Measurements from ENCODE around the gene STYXL2. TPM values are rescaled to one million over a fixed set of nuclear protein-coding genes. Genes with fewer than 3 reads are reported as not detected.

STYXL2 gene
- total RNA-seq, 1 donor from 2014 or later: 0.07 TPM

- no peak overlapping the region for H3K4me3 Mint-ChIP-seq
- peaks cover 4% of the 10 kb centered on the region for H3K4me1 Mint-ChIP-seq
- peaks cover 8% of the 10 kb centered on the region for H3K27me3 Mint-ChIP-seq (ENCODE audit: low read depth)
- H3K9me3 Mint-ChIP-seq: no peaks in the 10 kb centered on the region
- no peaks in the 10 kb centered on the region for H3K36me3 Mint-ChIP-seq (ENCODE audit: low read depth)
- no peak for DNase-seq (ENCODE audit: low read depth, low spot score)
- no peak overlapping the region for H3K27ac Mint-ChIP-seq (ENCODE audit: unreplicated experiment)
- TF ChIP-seq, protein P1, sequence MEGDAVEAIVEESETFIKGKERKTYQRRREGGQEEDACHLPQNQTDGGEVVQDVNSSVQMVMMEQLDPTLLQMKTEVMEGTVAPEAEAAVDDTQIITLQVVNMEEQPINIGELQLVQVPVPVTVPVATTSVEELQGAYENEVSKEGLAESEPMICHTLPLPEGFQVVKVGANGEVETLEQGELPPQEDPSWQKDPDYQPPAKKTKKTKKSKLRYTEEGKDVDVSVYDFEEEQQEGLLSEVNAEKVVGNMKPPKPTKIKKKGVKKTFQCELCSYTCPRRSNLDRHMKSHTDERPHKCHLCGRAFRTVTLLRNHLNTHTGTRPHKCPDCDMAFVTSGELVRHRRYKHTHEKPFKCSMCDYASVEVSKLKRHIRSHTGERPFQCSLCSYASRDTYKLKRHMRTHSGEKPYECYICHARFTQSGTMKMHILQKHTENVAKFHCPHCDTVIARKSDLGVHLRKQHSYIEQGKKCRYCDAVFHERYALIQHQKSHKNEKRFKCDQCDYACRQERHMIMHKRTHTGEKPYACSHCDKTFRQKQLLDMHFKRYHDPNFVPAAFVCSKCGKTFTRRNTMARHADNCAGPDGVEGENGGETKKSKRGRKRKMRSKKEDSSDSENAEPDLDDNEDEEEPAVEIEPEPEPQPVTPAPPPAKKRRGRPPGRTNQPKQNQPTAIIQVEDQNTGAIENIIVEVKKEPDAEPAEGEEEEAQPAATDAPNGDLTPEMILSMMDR (conservative IDR thresholded peaks at IDR 0.05): no peak
Observed at GRCh38 chr1:167081594-167082156, 12.2 kb upstream of the STYXL2 start.

DNA sequence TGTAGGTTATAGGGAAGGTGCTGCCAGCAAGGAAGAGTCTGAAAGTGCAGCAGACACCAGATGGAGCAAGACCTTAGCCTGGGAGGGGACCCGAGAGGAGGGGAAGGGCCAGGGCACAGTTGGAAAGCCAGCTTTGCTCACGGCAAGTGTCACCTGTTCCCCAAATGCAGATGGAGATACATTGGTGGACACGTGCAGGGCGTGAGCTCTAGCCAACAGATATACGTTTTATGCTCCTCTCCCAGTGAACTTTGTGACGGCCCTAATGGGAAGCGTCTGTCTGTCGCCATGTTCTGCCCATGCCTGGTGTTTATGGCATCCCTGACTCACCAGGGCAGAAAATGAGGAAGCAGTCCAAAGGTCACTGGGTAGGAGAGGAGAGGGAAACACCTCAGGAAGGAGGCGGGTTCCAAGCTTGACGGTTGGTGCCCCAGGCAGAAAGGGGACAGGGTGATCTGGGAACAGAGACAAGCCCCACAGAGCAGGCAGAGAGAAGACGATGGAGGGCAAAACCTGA lies 11.3 kb upstream of the STYXL2 start:
- Mint-ChIP-seq H3K9me3 (no peaks in the 10 kb centered on the region), H3K27ac (ENCODE audit: unreplicated experiment) (peak overlapping the region; percentile 59), H3K27me3 (ENCODE audit: low read depth) (peaks cover 8% of the 10 kb centered on the region), H3K4me3 (no peak overlapping the region), H3K4me1 (peaks cover 9% of the 10 kb centered on the region), H3K36me3 (ENCODE audit: low read depth) (no peaks in the 10 kb centered on the region)
- TF ChIP-seq, protein P1 (conservative IDR thresholded peaks at IDR 0.05): no peak
- no peak for DNase-seq (ENCODE audit: low read depth, low spot score)

GRCh38 chr1:167083066-167083665 lies 10.7 kb upstream of the STYXL2 start:
- Mint-ChIP-seq H3K36me3 (ENCODE audit: low read depth) (no peaks in the 10 kb centered on the region), H3K27ac (ENCODE audit: unreplicated experiment) (no peak overlapping the region), H3K9me3 (no peaks in the 10 kb centered on the region), H3K4me1 (peaks cover 9% of the 10 kb centered on the region), H3K4me3 (no peak overlapping the region), H3K27me3 (ENCODE audit: low read depth) (peaks cover 8% of the 10 kb centered on the region)
- TF ChIP-seq, protein P1 (conservative IDR thresholded peaks at IDR 0.05): no peak
- DNase-seq (ENCODE audit: low read depth, low spot score): no peak

- peaks cover 9% of the 10 kb centered on the region for H3K4me1 Mint-ChIP-seq
- TF ChIP-seq, protein P1 (conservative IDR thresholded peaks at IDR 0.05): no peak
- no peak for DNase-seq (ENCODE audit: low read depth, low spot score)
- no peaks in the 10 kb centered on the region for H3K36me3 Mint-ChIP-seq (ENCODE audit: low read depth)
- no peak overlapping the region for H3K4me3 Mint-ChIP-seq
- H3K9me3 Mint-ChIP-seq: no peaks in the 10 kb centered on the region
- peaks cover 8% of the 10 kb centered on the region for H3K27me3 Mint-ChIP-seq (ENCODE audit: low read depth)
- no peak overlapping the region for H3K27ac Mint-ChIP-seq (ENCODE audit: unreplicated experiment)
Observed at GRCh38 chr1:167083871-167084270, 10.0 kb upstream of the STYXL2 start.

GRCh38 chr1:167084757-167085156 lies 9.1 kb upstream of the STYXL2 start:
- Mint-ChIP-seq H3K9me3 (no peaks in the 10 kb centered on the region), H3K4me1 (peaks cover 9% of the 10 kb centered on the region), H3K27me3 (ENCODE audit: low read depth) (peaks cover 8% of the 10 kb centered on the region), H3K4me3 (no peak overlapping the region), H3K27ac (ENCODE audit: unreplicated experiment) (no peak overlapping the region), H3K36me3 (ENCODE audit: low read depth) (no peaks in the 10 kb centered on the region)
- TF ChIP-seq, protein P1 (conservative IDR thresholded peaks at IDR 0.05): no peak
- DNase-seq (ENCODE audit: low read depth, low spot score): no peak
